SH-SY5Y (cell line): ENCODE measurements around the gene TMEM98.

Experiments used
- GATA2 ChIP-seq: IDR thresholded peaks from 2 replicates; pipeline ENCODE4 v1.6.1; 2011; ENCODE audit warnings: mild to moderate bottlenecking, low read depth, low read length
- GATA3 ChIP-seq: IDR thresholded peaks from 2 replicates; pipeline ENCODE4 v1.6.1; 2011; ENCODE audit warnings: low read depth, mild to moderate bottlenecking, low read length, moderate library complexity

GRCh38 chr17:32944248-32945020 lies 16.5 kb downstream of the TMEM98 start:
- TF ChIP-seq GATA2: no peak
- TF ChIP-seq GATA3: no peak
